Stimulated activated CD4-positive, alpha-beta T cell treated with anti-CD3 and anti-CD28 coated beads, Interleukin-12 subunit alpha, Interleukin-12 subunit beta, amount 100 ng/mL, for 48 hours (primary cell): ENCODE measurements around the gene STARD7.

Source experiments
- DNase-seq, 3 donors: peaks; one replicate each; pipeline ENCODE4 v3.0.0-alpha.2; 2020; ENCODE audit warnings: low read depth in 2 of 3, low spot score in 1 of 3

The STARD7 gene

DNA sequence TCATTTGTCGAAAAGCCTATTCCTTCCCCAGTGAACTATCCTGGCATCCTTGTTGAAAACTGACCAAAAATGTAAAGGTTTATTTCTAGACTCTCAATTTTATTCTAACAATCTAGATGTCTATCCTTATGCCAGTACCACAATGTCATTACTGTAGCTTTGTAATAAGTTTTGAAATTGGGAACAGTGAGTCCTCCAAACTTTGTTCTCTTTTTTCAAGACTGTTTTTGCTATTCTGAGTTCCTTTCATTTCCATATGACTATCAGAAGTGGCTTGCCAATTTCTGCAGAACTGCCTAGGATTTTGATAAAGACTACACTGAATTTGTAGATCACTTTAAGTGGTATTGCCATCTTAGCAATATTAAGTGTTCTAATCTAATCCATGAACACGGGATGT, 9.7 kb downstream of the STARD7 start:
- DNase-seq, result no peak

GRCh38 chr2:96197546-96198255, 10.9 kb downstream of the STARD7 start:
- DNase-seq, result no peak

DNA sequence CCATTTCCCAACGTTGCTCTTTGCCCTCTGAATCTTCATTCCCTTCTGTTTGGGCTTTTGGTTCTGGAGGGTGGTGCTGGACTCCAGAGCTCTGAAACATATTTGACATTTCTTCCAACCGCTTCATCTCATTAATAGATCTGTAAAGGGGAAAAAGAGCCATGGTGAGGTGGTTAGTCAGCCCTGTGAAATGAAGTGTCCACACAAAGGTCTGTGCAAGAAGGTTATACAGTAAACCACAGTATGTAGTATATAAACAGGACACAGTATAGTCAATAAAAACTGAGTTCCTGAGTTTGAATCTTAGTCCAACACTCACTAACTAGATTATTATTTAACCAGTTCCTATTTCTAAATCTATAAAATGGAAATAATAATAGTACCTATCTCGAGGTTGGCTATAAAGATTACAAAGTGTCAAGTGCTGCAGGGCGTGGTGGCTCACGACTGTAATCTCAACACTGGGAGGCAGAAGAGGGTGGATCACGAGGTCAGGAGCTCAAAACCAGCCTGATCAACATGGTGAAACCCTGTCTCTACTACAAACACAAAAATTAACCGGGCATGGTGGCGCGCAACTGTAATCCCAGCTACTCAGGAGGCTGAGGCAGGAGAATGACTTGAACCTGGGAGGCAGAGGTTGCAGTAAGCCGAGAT, 13.1 kb downstream of the STARD7 start:
- DNase-seq, result no peak

DNA sequence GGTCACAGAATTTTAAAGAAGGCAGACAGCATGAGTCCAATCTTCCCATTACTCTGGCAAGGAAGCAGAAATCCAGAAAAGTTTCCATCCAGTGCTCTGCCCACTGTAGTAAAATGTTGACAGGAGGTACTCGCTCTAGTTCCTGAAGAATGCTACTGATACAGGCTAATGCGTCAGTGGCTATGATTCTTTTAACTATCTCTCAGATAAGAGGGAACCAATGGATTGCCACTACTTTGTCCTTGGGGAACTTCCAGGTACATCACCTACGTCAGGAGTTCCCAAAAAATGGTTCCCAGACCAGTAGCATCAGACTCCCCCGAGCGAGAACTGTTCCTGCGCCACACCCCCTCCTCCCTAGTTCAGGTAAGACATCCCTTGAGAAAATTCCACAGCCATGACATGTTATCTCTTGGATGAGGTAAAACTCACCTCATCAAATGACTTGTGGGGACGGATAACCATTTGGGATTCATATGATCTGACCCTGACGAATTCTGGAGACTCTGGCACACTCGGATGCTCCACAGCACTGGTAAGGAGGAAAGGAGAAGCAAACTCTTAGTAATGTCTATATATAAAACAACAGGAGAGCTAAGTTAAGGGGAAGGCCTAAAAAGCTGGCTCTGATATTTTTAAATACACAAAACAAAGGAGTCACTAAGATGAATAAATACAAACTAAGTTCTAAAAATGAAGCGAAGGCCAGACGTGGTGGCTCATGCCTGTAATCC, 16.5 kb downstream of the STARD7 start:
- no peak for DNase-seq

DNA sequence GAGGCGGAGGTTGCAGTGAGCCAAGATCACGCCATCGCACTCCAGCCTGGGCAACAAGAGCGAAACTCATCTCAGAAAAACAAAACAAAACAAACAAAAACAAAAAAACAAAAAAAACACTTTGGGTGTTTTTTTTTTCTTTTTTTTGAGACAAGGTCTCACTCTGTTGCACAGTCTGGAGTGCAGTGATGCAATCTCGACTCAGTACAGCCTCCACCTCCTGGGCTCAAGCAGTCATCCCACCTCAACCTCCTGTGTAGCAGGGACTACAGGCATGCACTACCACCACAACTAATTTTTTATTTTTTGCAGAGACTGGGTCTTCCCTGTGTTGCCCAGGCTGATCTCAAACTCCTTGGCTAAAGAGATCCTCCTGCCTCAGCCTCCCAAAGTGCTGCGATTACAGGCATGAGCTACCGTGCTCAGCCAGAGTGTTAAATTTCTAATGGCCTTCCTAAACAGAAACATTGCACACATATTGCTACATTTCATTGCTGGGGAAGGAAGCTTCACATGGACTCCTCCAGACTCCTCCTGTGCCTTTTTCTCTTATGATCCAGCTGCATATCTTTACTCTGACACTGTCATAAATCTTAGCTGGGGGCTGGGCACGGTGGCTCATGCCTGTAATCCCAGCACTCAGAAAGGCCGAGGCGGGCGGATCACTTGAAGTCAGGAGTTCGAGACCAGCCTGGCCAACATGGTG, 19.7 kb downstream of the STARD7 start:
- DNase-seq, result no peak

- no peak for DNase-seq
Observed at GRCh38 chr2:96186562-96186961, 22.1 kb downstream of the STARD7 start.

DNA sequence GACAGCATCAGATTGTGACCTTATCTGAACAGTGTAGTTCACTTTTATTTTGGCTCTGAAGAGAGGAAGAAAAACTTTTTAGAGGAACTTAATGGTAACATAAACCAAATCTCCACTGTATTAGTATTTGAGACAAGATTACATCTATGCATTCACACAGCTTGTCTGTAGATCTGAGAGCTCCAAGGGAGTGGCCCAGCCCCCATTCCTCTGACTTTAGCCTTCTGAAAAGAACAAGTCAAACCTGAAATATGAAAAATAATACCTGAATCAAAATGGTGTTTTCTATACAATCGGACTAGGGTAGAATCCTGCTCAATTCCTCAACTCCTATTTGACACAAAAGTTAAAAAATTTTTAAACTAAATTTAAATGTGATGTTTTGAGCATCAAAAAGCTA, 23.1 kb downstream of the STARD7 start:
- DNase-seq, result no peak

DNA sequence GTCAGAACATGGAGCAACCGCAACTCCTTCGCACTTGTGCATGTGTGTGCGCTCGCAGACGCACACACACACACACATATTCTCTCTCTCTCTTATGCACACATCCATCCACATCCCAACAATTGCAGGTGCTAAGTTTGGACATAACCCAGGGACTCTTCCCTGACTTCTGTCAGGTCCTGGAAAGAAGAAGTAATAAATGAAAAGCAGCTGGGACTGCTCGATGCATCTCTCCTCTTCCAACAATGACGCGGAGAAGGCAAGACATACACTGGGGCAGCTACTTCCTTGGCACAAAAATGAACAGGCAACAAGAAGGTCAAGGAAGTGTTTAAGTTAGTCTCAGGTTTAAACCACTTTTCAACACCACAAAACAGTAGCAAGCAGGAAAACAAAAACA, 23.6 kb downstream of the STARD7 start:
- no peak for DNase-seq

GRCh38 chr2:96184188-96184587, 24.4 kb downstream of the STARD7 start:
- DNase-seq, result no peak

DNA sequence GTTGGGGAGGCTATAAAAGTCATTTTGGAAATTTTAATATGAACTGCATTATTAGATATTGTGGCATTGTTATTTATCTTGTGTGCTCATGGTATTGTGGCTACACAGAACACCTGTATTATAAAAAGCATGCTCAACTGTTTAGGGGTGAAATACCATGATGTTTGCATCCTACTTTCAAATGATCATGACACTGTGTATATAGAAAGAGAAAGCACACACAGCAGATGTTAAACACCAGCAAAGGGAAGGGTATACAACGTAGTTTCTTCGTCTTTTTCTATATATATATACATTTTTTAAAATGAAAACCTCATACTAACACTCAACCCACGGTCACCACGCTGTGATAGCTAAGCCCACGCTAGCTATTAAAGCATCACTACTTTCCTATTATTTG, 27.1 kb downstream of the STARD7 start:
- DNase-seq, result no peak

DNA sequence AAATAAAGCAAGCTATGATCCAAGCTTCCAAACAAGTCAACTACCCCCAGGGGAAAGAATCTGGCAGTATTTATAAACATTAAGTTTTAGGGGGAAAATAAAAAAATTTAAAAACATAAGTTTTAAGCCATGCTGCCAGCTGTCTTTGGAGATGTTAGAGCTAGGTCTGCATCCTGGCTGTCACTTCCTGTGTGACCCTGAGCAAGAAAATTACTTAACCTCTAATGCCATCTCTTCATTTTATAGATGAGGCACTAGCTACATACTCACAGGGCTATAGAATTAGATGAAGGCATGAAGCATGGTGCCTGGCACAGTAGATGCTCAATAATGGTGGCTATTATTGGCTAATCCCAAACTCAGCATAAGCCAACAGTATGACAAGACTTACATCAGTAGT, 28.1 kb downstream of the STARD7 start:
- DNase-seq, result no peak

GRCh38 chr2:96180002-96180401, 28.6 kb downstream of the STARD7 start:
- DNase-seq, result no peak

DNA sequence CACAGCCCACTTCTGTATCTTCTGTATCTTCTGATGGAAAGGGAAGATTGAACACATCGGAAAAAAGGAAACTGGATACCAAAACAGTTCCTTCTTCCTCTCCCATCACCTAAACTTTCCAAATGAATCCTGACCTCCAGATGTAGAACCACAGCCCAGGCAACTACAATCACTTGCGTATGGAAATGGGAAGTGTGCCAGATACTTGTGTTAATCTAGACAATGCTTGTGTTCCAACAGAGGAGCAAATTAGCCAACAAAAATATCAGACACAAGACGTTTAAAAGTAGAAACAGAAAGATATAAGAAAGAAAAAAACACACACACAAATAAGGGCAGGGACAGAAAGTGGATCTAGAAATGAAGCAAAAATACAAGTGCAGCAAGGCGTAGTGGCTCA, 32.0 kb downstream of the STARD7 start:
- no peak for DNase-seq

- DNase-seq, result no peak
Observed at GRCh38 chr2:96175951-96176350, 32.7 kb downstream of the STARD7 start.

GRCh38 chr2:96174251-96175144, 34.1 kb downstream of the STARD7 start:
- DNase-seq, result peak; percentile 71 to 84 (median 76)

- no peak for DNase-seq
Observed at GRCh38 chr2:96171831-96172230, 36.8 kb downstream of the STARD7 start.

DNA sequence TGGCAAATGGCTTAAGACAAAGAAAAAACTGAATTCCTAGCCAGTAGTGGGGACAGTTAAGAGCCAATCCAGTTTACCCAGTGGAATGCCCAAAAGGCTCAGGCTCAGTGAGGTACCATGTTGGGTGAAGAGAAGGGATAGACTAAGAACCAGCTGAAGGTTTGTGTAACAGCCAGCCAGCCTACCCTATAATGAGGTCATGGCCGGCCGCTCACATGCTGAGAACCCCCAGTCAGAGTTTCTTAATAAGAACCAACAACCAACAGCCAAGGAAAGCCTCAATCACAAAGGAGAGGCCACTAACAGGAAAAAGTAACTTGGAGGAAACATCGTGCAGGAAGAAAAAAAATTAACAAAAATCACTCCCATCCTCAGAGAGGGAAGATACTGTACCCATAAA, 38.0 kb downstream of the STARD7 start:
- no peak for DNase-seq

DNA sequence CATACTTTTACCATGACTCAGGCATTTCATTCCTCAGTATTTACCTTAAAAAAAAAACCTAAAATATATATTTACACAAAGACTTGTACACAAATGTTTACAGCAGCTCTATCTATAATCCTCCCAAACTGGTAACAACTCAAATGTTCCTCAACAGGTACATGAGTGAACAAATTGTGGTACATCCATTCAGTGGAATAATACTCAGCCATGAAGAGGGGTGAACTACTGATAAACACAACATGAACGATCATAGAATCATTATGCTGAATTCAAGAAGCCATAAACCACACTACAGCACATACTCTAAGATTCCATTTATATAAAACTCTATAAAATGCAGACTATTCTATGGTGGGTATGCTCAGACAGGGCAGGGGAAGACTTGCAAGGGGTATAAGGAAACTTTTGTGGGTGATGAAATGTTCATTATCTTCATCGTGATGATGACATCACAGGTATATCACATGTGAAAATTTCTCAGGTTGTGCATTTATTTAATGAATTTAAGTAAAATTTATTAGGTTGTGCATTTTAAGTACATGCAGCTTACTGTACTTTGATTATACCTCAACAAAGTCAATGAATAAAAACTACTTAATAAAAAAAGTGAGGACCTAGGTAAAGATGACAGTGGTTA, 38.6 kb downstream of the STARD7 start:
- no peak for DNase-seq

DNA sequence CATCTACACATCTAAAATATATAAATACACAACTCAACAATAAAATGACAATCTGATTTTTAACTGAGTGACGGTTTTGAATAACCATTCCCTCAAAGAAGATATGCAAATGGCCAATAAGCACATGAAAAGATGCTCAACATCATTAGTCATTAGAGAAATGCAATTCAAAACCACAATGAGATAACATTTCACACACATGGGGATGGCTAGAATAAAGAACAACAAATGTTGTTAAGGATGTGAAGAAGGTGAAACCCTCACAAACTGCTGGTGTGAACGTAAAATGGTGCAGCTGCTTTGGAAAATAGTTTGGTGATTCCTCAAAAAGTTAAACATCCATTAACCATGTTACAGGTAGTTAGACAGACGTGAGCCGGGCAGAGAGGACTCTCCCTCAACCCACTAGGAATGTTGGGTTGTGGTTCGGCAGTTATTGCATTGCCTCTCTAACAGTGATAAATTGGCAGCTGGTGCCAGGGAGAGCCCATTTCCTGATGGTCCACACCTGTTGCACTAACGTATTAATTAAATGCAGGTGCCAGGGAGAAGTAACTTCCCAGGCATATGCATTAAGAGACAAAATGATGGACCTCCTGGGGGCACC, 41.1 kb downstream of the STARD7 start:
- DNase-seq, result no peak
